Measurements from ENCODE around the gene NAPSA.

The NAPSA gene

DNA sequence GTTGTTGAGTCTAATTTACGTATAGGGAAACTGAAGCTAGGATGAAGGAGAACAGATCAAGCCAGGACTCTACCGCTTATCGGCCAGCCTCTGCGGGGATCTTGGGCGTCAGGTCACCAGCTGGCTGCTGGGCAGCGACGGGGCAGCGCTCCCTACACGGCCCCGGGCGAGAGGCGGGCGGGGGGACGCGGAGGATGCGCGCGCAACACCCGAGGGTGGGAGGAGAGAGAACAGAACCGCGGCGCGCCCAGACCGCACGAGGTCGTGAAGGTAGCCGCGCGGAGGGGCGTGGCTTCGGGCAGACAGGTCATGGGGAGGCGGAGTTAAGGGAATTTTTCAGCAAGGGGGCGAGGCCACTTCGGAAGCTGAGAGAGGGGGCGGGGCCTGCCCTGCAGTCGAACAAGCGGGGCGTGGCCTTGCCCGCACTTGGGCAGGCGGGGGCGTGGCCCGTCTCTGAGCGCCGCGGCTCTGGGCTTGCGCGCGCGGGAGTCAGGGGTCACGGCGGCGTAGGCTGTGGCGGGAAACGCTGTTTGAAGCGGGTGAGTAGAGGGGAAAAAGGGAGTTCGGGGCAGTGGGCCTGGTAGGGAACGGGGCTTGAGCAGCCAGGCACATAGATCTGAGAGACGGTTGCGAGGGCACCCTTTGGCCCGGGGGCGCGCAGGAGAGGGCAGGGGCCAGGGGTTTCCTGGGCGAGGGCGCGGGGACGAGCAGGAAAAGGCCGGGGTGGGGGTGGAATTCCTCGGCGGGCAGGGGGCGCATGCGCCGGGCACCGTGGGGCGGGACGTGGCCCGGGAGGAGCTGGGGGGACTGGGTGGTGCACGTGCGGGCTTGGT is 18.6 kb upstream of the NAPSA start, which contains the start of gene POLD1:
Gene POLD1 (plus strand): TSS at position 496 of the 833 bp plus-strand sequence. CDS start 14,505 bp downstream, outside the sequence.
- peak; percentile 98 for DNase-seq (ENCODE audit: low read depth)

DNA sequence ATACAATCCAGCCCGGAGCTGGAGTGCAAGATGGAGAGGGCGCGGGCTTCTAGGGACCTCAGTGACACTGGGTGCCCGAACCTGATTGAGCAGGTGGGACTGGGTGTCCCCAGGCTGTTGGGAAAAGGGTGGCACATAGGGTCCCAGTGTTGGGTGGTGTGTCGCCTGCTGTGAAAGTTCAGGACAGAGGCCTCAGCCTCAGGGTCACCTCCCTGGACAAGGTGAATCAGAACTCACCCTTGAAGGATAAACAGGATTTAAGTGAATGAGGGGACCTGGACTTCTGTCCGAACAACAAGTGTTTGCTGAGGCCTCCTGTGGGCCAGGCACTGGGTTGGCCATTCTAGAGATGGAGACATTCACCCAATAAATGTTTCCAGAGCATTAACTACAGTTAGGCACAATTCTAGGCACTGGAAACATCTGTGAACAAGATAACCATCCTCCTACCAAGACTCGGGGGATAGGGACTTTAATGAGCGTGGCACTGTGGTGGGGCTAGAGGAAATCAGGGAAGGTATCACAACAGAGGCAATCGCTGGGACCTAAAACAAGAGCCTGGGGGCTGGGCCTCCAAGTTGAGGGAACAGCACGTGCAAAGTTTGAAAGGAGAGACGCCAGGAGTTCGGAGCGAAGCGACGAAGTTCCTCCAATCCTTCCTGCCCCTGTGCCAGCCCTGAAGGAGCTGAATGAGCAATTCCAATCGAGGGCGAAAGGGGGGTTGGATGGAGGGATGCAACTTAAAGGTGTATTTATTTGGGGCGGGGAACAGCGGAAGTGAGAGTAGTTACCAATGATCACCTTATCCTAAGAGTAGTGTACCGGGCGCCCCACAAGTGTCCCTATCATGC is 17.8 kb upstream of the NAPSA start:
- no peak for DNase-seq (ENCODE audit: low read depth)

DNA sequence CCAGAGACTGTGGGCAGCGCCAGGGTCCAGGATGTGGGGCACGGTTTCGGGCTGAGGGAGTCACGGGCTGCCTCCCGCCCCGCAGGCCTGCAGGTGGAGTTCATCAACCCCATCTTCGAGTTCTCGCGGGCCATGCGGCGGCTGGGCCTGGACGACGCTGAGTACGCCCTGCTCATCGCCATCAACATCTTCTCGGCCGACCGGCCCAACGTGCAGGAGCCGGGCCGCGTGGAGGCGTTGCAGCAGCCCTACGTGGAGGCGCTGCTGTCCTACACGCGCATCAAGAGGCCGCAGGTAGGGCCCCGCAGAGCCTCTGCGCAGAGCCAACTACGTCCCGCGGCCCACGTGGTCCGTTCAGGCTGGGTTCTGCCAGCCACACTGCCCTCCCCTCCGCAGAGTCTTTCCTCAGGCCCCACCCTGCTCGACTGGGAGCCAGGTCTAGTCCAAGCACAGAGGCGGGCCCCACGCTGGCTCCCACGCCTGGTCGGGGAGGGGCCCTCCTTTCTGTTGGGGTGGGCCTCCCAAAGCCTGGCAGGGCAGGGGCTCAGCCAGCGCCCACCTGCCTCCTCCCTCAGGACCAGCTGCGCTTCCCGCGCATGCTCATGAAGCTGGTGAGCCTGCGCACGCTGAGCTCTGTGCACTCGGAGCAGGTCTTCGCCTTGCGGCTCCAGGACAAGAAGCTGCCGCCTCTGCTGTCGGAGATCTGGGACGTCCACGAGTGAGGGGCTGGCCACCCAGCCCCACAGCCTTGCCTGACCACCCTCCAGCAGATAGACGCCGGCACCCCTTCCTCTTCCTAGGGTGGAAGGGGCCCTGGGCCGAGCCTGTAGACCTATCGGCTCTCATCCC is 16.7 kb upstream of the NAPSA start:
- no peak for DNase-seq (ENCODE audit: low read depth)

DNA sequence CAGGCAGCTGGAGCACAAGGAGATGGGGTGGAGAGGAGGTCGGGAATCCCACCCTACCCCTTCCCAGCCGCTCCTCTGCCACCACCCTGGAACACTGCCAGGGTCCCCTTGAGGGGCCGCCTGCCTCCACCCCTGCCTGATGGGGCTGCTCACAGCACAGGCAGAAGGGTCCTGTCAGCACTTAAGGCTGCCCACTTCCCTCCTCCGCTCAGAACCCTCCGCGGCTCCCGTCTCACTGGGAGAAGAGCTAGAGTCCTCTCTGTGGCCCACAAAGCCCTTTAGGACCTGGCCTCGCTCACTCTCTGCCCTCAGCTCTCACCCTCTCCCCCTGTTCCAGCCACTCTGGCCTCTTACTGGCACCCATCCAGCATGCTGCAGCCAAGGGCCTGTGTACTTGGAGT is 15.3 kb upstream of the NAPSA start:
- no peak for DNase-seq (ENCODE audit: low read depth)

DNA sequence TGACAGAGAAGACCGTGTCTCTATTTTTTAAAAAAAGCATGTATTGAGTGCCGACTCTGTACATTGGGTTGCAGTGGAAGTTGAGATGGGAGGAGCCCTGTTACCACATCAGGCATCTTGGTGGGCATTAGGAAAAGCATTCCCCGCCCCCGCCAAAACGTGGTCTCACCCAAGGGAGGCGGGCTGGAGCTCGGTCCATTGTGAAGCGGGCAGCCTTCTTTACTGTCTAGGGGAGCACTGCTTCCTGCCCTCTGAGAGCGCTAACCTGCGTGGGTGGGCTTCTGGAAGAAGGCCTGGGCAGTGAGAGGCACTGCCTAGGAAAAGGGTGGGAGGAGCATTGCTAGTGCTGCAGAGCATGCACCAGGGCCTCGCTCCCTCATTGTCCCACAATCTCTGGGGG is 14.7 kb upstream of the NAPSA start:
- DNase-seq (ENCODE audit: low read depth), result no peak

DNA sequence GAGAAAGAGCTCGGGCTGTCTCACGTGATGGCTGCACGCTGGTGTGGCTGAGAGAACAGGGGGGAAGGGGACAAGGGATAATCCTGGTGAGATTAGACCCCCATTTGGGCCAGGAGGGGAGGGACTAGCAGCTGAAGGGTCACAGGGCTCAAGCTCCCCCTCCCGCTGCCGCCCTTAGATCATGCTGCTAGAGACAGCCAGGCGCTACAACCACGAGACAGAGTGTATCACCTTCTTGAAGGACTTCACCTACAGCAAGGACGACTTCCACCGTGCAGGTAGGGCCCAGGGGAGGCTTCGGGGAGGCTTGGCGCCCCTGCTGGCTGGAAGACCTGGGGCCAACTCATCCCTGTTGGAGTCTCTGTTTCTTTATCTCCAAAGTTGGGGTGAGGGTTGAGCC is 14.2 kb upstream of the NAPSA start:
- no peak for DNase-seq (ENCODE audit: low read depth)

DNA sequence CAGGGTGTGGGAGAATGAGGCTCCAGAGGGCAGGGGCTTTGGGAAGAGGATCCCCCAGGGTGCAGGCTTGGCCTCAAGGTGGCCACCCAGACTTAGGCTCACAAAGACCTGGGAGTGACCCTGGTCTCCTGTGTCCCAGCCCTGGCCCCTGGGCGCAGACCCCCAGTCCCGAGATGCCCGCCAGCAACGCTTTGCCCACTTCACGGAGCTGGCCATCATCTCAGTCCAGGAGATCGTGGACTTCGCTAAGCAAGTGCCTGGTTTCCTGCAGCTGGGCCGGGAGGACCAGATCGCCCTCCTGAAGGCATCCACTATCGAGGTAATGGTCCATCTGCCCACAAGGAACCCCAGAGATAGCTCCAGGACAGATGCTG is 13.4 kb upstream of the NAPSA start:
- DNase-seq (ENCODE audit: low read depth), result no peak

DNA sequence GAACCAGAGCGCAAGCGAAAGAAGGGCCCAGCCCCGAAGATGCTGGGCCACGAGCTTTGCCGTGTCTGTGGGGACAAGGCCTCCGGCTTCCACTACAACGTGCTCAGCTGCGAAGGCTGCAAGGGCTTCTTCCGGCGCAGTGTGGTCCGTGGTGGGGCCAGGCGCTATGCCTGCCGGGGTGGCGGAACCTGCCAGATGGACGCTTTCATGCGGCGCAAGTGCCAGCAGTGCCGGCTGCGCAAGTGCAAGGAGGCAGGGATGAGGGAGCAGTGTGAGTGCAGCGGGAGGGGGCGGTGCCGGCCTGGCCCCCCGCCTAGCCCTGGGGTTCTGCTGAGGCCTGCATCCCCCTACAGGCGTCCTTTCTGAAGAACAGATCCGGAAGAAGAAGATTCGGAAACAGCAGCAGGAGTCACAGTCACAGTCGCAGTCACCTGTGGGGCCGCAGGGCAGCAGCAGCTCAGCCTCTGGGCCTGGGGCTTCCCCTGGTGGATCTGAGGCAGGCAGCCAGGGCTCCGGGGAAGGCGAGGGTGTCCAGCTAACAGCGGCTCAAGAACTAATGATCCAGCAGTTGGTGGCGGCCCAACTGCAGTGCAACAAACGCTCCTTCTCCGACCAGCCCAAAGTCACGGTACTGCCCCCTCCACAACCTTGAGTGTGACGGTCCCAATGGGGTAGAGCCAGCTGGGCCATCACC is 12.9 kb upstream of the NAPSA start:
- no peak for DNase-seq (ENCODE audit: low read depth)

DNA sequence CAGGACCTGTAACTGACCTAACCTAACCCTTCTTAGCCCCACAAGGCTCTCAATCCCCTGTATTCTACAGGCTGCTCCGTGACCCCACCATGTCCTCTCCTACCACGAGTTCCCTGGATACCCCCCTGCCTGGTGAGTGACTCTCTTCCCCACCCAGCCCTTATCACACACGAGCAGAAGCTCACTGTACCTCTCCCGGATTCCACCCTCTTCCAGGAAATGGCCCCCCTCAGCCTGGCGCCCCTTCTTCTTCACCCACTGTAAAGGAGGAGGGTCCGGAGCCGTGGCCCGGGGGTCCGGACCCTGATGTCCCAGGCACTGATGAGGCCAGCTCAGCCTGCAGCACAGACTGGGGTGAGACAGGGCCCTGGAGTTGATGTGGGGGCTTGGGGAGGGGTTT is 12.1 kb upstream of the NAPSA start:
- no peak for DNase-seq (ENCODE audit: low read depth)

DNA sequence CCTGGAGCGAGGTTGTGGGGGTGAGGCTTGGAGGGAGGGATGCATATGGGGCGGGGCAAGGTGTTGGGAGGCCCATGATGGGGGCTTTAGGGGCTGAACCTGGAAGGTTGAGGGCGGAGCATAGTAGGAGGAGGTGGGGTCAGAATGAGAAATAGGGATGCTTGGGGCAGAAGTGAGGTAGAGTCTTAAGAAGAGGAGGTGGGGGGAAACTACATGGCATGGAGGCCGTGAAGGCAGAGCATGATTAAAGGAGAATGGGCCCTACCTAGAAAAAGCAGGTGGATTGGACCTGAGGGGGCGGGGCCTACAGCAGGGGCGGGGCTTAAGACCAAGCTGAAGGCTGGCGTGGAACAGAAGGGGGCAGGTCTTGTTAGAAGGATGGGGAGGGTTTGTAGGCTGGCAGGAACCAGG is 11.6 kb upstream of the NAPSA start:
- DNase-seq (ENCODE audit: low read depth), result no peak

DNA sequence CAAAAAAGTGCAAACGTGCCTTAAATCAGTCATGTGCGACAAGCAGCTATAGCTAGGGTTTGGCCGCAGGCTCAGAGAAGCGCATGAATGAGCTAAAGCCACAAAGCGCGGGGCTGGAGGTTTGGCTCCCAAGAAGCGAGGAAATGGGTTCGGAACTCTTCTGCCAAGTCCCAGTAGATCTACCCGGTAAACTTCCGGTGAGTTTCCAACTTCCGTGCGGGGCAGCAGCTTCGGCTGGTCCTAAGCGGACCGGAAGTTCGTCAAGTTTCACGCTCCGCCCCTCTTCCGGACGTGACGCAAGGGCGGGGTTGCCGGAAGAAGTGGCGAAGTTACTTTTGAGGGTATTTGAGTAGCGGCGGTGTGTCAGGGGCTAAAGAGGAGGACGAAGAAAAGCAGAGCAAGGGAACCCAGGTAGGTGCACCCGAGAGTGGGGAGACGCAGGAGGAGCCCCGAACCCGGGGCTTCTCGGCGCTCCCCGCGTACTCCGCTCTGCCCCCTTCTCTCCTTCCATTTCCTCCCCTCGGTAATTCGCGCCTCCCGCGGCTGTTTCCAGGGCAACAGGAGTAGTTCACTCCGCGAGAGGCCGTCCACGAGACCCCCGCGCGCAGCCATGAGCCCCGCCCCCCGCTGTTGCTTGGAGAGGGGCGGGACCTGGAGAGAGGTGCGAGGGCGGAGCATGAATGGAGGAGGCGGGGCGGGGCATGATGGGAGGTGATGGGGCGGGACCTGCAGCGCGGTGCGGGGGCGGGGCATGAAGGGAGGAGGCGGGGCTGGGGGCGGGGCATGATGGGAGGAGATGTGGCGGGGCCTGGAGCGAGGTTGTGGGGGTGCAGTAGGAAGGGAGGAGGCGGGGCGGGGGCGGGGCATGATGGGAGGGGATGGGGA is 11.0 kb upstream of the NAPSA start, which contains the start of gene NR1H2:
Gene NR1H2 (plus strand): TSS at position 292 of the 885 bp plus-strand sequence. CDS start 1,149 bp downstream, outside the sequence.
- DNase-seq (ENCODE audit: low read depth), result peak; percentile 90

DNA sequence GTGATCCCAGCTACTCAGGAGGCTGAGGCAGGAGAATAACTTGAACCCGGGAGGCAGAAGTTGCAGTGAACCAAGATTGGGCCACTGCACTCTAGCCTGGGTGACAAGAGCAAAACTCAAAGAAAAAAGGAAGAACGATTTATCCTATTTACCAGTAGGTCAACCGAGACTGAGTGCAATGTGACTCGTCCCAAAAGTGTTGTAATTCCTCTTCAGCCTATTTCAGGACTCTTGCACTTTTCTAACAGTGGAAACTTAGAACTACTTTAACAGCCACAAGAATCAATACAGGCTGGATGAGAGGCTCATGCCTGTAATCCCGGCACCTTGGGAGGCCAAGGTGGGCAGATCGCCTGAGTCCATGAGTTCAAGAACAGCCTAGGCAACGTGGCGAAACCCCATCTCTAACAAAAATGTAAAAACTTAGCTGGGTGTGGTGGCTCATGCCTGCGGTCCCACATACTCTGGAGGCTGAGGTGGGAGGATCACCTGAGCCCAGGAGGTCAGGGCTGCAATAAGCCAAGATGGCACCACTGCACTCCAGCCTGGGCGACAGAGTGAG is 6.6 kb upstream of the NAPSA start:
- DNase-seq (ENCODE audit: low read depth), result no peak

DNA sequence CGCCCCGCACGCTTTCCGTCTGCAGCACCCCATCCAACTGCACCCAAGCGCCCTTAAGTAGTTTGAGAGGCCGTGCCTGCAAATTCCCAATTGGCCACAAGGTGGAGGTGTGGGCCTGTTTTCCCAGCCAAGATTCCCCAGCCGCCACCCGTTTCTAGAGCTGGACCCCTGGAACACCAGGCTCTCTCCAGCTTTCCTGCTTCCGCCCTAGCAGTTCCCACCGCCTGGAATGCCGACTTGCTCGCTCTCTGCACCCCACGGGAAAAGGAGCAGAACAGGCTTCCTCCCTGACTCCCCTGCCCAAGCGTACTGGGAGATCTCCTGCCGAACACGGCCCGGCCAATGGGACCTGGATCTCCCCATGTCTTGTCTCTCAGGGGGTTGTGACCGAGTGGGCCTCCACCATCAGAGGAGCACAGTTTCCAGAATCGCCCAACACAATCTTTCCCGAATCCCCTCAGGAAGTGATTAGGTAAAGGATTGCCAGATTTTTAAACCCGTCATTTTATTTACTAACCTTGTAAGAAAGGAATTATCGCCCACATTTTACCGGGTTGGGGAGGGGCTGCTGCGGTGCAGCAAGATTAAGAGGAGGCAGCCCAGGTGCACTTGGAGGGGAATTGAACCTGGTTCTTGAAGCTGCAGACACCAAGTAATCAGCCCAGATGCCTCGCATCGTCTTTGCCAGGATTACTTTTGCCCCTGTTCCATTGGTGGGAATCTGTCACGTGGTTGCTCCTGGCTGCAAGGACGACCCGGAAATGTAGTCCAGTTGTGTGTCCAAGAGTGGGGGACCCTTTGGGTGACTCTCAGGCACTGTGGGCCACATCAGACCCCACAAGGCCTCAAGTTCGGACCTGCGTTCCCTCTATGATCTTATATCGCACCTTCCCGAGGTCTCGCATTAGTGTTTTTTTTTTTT is 3.5 kb upstream of the NAPSA start:
- peak; percentile 53 for DNase-seq (ENCODE audit: low read depth)

DNA sequence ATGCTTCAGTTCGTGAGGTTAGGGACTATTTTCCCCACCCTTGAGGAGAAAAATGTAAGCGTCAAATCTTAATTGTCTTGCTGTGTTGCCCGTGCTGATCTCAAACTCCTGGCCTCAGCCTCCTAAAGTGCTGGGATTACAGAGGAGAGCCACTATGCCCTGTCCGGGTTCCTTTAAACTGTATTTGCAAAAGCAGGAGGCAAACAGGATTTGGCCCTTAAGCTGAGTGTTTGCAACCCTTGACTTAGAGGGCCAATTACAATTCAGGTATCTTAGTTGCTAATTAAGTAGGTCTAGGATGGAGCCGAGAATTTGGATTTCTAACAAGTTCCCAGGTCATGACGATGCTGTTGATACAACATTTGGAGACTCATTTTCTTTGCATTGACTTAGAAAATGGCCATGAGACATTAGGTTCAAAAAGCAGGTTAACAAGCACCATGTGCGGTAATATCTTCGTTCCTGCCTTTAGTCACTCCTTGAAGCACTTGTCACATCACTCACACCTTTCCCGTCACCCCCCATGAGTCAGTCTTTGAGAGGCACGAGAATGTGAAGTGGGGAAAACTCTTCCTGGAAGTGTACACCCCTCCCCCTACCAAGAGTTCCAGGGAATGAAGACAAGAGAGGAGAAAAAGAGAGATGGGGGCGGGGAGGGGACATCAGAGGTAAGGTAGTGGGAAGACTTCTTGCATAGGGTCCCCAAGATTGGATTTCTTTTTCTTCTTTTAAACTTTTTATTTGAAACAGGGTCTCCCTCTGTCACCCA is 2.6 kb downstream of the NAPSA start:
- DNase-seq (ENCODE audit: low read depth), result no peak

DNA sequence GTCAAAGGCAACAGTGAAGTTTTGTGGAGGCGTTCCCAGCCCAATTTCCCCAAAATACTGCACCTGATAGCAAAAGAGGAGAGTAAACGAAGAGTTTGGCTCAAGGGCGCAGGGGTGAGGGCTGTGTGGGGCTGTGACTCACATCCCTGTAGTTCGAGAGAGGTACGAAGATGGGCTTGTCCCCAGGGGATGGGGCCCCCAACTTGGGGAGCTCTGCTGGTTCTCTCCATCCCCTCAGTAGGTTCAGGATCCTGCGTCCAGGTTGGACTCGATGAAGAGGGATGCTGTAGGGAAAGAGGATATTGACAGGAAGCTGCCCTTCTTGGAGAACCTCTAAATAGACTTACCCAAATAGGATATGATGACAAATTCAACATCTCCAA is 3.4 kb downstream of the NAPSA start:
- DNase-seq (ENCODE audit: low read depth), result no peak

DNA sequence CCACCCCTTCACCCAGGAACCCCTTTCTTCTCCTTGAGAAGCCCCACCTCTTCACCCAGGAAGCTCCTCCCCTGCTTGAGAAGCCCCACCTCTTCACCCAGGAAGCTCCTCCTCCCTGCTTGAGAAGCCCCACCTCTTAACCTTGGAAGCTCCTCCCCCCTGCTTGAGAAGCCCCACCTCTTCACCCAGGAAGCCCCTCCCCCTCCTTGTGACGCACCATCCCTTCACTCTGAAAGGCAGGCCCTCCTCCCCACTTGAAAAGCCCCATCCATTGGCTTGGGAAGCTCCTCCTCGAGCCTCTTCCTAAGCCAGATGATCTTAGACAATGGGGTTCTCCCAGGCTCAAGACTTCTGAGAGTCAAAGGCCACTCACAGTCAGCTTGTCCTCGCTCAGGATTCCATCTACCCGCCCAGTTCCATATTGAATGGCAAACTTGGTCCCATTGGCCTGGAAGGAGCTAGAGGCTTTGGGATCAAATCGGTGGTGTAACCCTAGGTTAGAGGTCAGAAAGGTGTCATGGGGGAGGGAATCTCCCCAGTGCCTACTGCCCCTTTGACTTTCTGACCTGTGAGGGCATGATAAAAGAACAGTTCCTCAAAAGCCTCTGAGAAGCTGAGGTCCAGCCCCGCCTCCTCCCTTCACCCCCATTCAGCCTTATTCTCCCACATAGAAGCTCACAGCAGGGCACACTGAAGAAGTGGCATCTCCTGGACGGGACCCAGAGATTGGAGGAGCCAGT is 4.0 kb downstream of the NAPSA start:
- no peak for DNase-seq (ENCODE audit: low read depth)

DNA sequence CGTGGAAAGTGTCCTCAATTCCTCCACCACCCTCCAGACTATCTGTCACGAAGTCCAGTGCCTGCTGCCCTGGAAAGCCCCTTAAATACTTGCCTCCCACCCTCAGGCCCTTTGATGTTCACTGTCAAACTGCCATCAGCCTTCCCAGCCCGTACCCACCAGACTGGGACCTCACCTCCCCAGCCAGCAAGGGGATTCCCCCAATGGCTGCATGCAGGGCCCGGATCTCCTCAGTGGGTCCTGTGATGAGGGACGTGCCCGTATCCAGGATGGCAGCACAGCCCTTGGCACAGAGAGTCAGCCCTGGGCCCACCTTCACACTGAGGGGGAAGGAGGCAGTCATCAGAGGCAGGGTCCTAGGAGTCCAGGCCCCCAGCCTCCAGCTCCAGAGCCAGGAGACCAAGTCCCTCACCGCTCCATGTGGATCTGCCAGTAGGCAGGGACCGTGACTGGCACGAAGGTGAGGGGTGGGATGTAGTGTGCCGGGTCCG is 6.1 kb downstream of the NAPSA start:
- DNase-seq (ENCODE audit: low read depth), result no peak
